GM12891 (cell line): Measurements from ENCODE around the gene RNF125.

Experiments used
- DNase-seq: peaks from one replicate; pipeline ENCODE4 v3.0.0; 2011; ENCODE audit warnings: low spot score; ENCODE audit not compliant: insufficient read length
- FAIRE-seq: peaks from 2 replicates; lab custom pipeline; 2011; peaks lifted over from hg19 to GRCh38; lab: Jason Lieb, UNC
- PAX5 ChIP-seq: IDR thresholded peaks from 2 replicates; pipeline ENCODE4 v1.6.1; 2011; ENCODE audit warnings: low read length, moderate library complexity, mild to moderate bottlenecking; ENCODE audit not compliant: insufficient read depth, severe bottlenecking
- POLR2A ChIP-seq: IDR thresholded peaks from 2 replicates; pipeline ENCODE4 v1.6.1; 2011; ENCODE audit warnings: low read depth, low read length, control low read depth
- POLR2AphosphoS5 ChIP-seq: IDR thresholded peaks from 2 replicates; pipeline ENCODE4 v1.6.1; 2011; ENCODE audit warnings: low read depth, low read length, control low read depth
- POU2F2 ChIP-seq: IDR thresholded peaks from 2 replicates; pipeline ENCODE4 v1.6.1; 2011; ENCODE audit warnings: low read depth, mild to moderate bottlenecking, control low read depth, low read length, moderate library complexity
- SPI1 ChIP-seq: IDR thresholded peaks from 2 replicates; pipeline ENCODE4 v1.6.1; 2011; ENCODE audit warnings: low read depth, low read length, control low read depth
- TAF1 ChIP-seq: IDR thresholded peaks from 2 replicates; pipeline ENCODE4 v1.6.1; 2011; ENCODE audit warnings: low read depth, low read length, control low read depth

RNF125 gene

GRCh38 chr18:32095900-32096229, 77.2 kb downstream of the RNF125 start:
- DNase-seq, result no peak
- no peak for TF ChIP-seq POLR2A
- no peak for TF ChIP-seq POU2F2
- no peak for TF ChIP-seq POLR2AphosphoS5
- no peak for TF ChIP-seq TAF1
- TF ChIP-seq PAX5, result no peak
- TF ChIP-seq SPI1, result no peak
- FAIRE-seq, result no peak

- FAIRE-seq, result no peak
Observed at GRCh38 chr18:32096946-32097345, 78.3 kb downstream of the RNF125 start.

GRCh38 chr18:32104516-32104915, 85.9 kb downstream of the RNF125 start:
- no peak for FAIRE-seq

More at GRCh38 chr18:32096946-32097345, 78.3 kb downstream of the RNF125 start:
- no peak for TF ChIP-seq PAX5
- no peak for TF ChIP-seq TAF1
- TF ChIP-seq SPI1, result no peak
- TF ChIP-seq POLR2A, result no peak
- no peak for TF ChIP-seq POLR2AphosphoS5
- TF ChIP-seq POU2F2, result no peak
- no peak for DNase-seq

GRCh38 chr18:32110005-32110404, 91.4 kb downstream of the RNF125 start:
- FAIRE-seq (no peak), DNase-seq (no peak)
- TF ChIP-seq POLR2A (no peak), POU2F2 (no peak), TAF1 (no peak), PAX5 (no peak), POLR2AphosphoS5 (no peak), SPI1 (no peak)

More at GRCh38 chr18:32104516-32104915, 85.9 kb downstream of the RNF125 start:
- no peak for DNase-seq
- TF ChIP-seq PAX5 (no peak), POU2F2 (no peak), POLR2AphosphoS5 (no peak), POLR2A (no peak), SPI1 (no peak), TAF1 (no peak)

- FAIRE-seq (peak; percentile 26), DNase-seq (no peak)
- no peak for TF ChIP-seq POU2F2
- TF ChIP-seq PAX5, result no peak
- no peak for TF ChIP-seq POLR2AphosphoS5
- TF ChIP-seq SPI1, result no peak
- no peak for TF ChIP-seq TAF1
- TF ChIP-seq POLR2A, result no peak
Observed at GRCh38 chr18:32111706-32112105, 93.1 kb downstream of the RNF125 start.

- FAIRE-seq (no peak), DNase-seq (no peak)
- no peak for TF ChIP-seq POLR2A
Observed at GRCh38 chr18:32112826-32113225, 94.2 kb downstream of the RNF125 start.

- DNase-seq, result no peak
- TF ChIP-seq POLR2A, result no peak
- TF ChIP-seq SPI1, result no peak
- no peak for TF ChIP-seq TAF1
- no peak for TF ChIP-seq PAX5
- no peak for TF ChIP-seq POU2F2
- no peak for TF ChIP-seq POLR2AphosphoS5
- FAIRE-seq, result no peak
Observed at GRCh38 chr18:32114293-32114942, 95.8 kb downstream of the RNF125 start.

GRCh38 chr18:32122039-32122438, 103.4 kb downstream of the RNF125 start:
- no peak for TF ChIP-seq PAX5
- no peak for TF ChIP-seq POU2F2
- no peak for TF ChIP-seq SPI1
- no peak for TF ChIP-seq POLR2AphosphoS5
- no peak for DNase-seq
- no peak for FAIRE-seq
